Measurements from ENCODE around the gene PHETA2.
"Not testable (repeated sequence)": the region's sequence is repeated elsewhere in the genome, so short reads cannot be mapped to it uniquely, and the experiment has no call there.

PHETA2 gene

DNA sequence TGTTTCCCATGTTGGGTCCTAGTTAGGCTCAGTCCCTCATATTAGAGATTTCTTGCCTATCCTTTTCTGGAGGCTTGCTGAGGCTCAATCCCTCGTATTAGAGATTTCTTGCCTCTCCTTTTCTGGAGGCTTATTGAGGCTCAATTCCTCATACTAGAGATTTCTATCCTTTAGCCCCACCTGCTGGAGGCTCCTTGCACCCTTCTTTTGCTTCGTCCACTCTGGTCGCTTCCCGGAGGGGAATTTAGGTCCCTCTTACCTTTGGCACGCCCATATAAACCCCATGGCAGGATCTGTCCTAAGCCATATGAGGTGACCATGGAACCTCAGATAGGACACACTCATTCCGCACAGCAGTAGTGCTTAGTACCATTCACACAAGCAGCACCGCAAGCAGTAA lies 40.7 kb downstream of the PHETA2 start:
- peaks cover 10% of the 10 kb centered on the region for H3K4me1 Mint-ChIP-seq (ENCODE audit: low read depth)
- peaks cover 19% of the 10 kb centered on the region for H3K36me3 Mint-ChIP-seq (ENCODE audit: low read depth)
- H3K4me3 Mint-ChIP-seq, result no peak overlapping the region
- peaks cover 3% of the 10 kb centered on the region for H3K9me3 Mint-ChIP-seq
- no peak overlapping the region for H3K27ac Mint-ChIP-seq
- no peaks in the 10 kb centered on the region for H3K27me3 Mint-ChIP-seq

DNA sequence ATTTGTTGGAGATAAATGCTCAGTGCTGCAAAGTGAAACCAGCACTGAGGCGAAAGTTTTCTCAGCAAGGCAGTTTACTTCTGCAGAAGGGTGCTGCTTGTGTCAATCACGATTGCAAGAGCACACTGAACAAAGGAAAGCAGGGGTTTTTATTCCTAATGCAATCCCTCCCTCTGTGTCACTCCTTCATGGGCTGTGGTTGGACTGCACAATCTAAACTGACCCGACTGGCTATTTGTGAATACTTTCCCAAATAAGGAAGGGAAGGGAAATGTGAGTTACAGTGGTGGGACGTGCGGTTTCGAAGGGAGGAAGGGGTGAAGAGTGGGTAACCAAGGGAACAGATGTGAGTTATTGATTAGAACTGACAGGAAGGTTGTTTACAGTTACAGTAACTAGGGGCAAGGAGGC lies 41.4 kb downstream of the PHETA2 start:
- Mint-ChIP-seq H3K4me1 (ENCODE audit: low read depth) (peaks cover 17% of the 10 kb centered on the region), H3K36me3 (ENCODE audit: low read depth) (peaks cover 19% of the 10 kb centered on the region)
- H3K27me3 Mint-ChIP-seq, H3K4me3 Mint-ChIP-seq, H3K27ac Mint-ChIP-seq, H3K9me3 Mint-ChIP-seq: not testable (repeated sequence)

DNA sequence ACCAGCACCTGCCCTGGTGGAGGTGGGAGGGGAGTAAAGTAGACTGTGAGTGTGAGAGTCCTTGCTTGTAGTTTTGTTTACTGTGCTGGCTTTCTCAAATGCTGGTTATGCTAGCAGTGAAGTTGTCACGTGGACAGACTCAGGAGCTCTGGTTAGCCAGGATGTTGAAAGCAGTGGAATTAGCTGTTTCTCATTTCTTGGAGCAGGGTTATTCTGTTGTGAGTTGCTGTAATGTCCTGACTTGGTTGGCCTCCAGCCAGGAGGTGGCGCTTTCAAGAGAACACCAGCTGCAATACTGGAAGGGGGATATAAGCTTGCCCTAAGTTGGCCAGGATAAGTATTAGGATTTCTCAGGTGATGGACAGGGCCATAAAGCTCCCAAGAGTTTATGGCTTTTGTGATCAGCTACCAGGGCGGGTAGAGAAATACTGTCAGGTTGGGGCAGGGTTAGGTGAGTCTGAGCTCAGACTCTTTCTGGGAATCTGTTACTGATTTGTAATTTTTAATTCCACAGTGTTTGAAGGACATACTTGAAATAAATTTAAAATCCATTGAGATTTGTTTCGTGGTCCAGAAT lies 42.9 kb downstream of the PHETA2 start:
- no peak overlapping the region for H3K4me3 Mint-ChIP-seq
- H3K27me3 Mint-ChIP-seq, result no peaks in the 10 kb centered on the region
- peaks cover 3% of the 10 kb centered on the region for H3K9me3 Mint-ChIP-seq
- peaks cover 32% of the 10 kb centered on the region for H3K4me1 Mint-ChIP-seq (ENCODE audit: low read depth)
- H3K27ac Mint-ChIP-seq, result no peak overlapping the region
- peaks cover 19% of the 10 kb centered on the region for H3K36me3 Mint-ChIP-seq (ENCODE audit: low read depth)

DNA sequence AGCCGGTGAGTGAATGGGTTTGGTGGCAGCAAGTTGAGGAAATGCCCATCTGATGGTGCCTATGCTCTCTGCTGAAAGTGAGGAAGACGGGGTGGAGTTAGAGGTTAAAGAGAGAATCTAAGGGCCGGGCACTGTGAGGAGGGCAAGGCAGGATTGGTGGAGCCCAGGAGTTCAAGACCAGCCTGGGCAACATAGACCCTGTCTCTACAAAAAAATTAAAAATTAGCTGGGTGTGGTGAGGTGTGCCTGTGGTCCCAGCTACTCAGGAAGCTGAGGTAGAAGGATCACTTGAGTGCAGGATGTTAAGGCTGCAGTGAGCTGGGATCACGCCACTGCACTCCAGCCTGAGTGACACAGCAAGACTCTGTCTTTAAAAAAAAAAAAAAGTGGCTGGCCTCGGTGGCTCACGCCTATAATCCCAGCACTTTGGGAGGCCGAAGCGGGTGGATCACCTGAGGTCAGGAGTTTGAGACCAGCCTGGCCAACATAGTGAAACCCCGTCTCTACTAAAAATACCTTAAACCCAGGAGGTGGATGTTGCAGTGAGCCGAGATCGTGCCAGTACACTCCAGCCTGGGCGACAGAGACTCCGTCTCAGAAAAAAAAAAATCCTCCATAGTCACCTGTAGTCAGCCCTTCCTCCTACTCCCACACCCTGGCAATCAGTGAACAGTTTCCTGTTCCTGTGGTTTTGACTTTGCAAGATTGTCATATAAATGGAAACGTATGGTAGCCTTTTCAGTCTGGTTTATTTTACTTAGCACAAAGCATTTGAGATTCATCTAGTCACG lies 46.4 kb downstream of the PHETA2 start:
- H3K4me3 Mint-ChIP-seq, result peak overlapping the region; percentile 80
- H3K27ac Mint-ChIP-seq, result peak overlapping the region; percentile 99
- not testable (repeated sequence) for H3K27me3 Mint-ChIP-seq; H3K9me3 Mint-ChIP-seq; H3K36me3 Mint-ChIP-seq (ENCODE audit: low read depth)
- H3K4me1 Mint-ChIP-seq (ENCODE audit: low read depth), result peaks cover 38% of the 10 kb centered on the region

DNA sequence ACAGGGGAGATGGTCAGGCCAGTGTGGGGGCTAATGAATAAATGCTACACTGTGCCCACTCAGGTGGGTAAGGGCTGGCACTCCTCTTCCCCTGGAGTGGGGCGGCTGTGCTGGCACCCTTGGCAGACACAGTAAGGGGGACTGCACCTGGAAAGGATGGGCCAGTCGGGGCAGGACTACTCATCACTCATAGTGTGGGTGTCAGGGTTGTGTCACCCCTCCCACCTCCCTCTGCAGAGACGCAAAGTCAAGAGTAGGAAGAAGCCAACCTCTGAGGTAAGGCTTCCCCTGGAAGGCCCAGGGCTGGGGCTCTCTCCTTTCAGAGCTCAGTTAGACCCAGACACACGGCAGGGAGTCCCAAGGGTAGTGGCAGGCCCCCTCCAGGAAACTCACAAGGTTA lies 49.5 kb downstream of the PHETA2 start:
- H3K4me1 Mint-ChIP-seq (ENCODE audit: low read depth), result peaks cover 38% of the 10 kb centered on the region
- not testable (repeated sequence) for H3K27ac Mint-ChIP-seq; H3K36me3 Mint-ChIP-seq (ENCODE audit: low read depth); H3K27me3 Mint-ChIP-seq; H3K4me3 Mint-ChIP-seq; H3K9me3 Mint-ChIP-seq

DNA sequence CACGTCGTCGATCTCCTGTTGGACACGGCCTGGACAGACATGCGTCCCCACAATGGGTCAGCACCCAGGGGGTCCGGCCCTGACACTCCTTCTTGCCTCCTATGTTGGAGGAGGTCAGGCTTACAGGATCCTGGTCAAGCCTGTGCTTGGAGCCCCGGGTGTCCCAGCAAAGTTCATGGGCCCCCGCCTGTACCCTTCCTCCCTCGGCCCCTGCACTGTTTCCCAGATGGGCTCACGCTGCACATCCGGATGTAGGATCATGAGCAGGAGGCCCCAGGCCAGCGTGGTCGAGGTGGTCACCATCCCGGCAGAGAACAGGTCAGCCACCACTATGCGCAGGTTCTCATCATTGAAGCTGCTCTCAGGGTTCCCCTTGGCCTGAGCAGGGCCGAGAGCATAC lies 53.6 kb downstream of the PHETA2 start:
- Mint-ChIP-seq H3K36me3 (ENCODE audit: low read depth) (no peaks in the 10 kb centered on the region), H3K4me1 (ENCODE audit: low read depth) (no peaks in the 10 kb centered on the region), H3K9me3 (no peaks in the 10 kb centered on the region), H3K4me3 (no peak overlapping the region), H3K27ac (no peak overlapping the region), H3K27me3 (no peaks in the 10 kb centered on the region)

DNA sequence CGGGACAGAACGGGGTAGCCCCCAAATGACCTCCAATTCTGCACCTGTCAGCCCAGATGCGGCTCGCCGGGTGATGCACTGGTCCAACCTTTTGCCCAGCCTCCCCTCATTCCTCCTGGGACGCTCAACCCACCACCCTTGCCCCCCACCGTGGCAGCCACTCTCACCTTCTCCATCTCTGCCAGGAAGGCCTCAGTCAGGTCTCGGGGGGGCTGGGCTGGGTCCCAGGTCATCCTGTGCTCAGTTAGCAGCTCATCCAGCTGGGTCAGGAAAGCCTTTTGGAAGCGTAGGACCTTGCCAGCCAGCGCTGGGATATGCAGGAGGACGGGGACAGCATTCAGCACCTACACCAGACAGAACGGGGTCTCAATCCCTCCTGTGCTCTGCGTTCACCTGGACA lies 54.0 kb downstream of the PHETA2 start:
- H3K9me3 Mint-ChIP-seq, result not testable (repeated sequence)

More for the DNA sequence above, 54.0 kb downstream of the PHETA2 start:
- not testable (repeated sequence) for H3K27ac Mint-ChIP-seq; H3K4me3 Mint-ChIP-seq; H3K4me1 Mint-ChIP-seq (ENCODE audit: low read depth); H3K36me3 Mint-ChIP-seq (ENCODE audit: low read depth); H3K27me3 Mint-ChIP-seq

All from stimulated activated naive CD8-positive, alpha-beta T cell treated with anti-CD3 and anti-CD28 coated beads, Interleukin-15, Interleukin-2, amounts not matched to agents 100 ng/mL and 50 ng/mL, for 24 hours (primary cell).